Activated CD8-positive, alpha-beta T cell treated with anti-CD3 and anti-CD28 coated beads for 36 hours (primary cell): ENCODE measurements around the gene SPRY4. TPM values are rescaled to one million over a fixed set of nuclear protein-coding genes. Genes with fewer than 3 reads are reported as not detected.

ENCODE experiments used
- ATAC-seq: fragments of 200-7000 bp; cut with Tn5 transposase; one replicate; pipeline ENCODE4 v1.10.0; 2021; ENCODE audit warnings: mild to moderate bottlenecking, moderate library complexity
- CTCF ChIA-PET: fragments of 350-600 bp; sonication (Branson Sonifier 250); formaldehyde crosslinking; loops from one replicate; lab custom pipeline; 2021; ENCODE audit warnings: antibody characterized with exemption; lab: Charles Lee
- POLR2A ChIA-PET: fragments of 350-600 bp; sonication (Branson Sonifier 250); formaldehyde crosslinking; loops from one replicate; lab custom pipeline; 2021; ENCODE audit warnings: antibody characterized with exemption; lab: Charles Lee
- DNase-seq: peaks from one replicate; pipeline ENCODE4 v3.0.0-alpha.2; 2020
- H3K27ac Mint-ChIP-seq: one replicate; pipeline ENCODE4 v1.8.0; 2021; ENCODE audit warnings: mild to moderate bottlenecking, mixed read lengths
- H3K27me3 Mint-ChIP-seq: one replicate; pipeline ENCODE4 v1.8.0; 2021; ENCODE audit warnings: mixed read lengths
- H3K36me3 Mint-ChIP-seq: one replicate; pipeline ENCODE4 v1.8.0; 2021; ENCODE audit warnings: low read depth, mixed read lengths
- H3K4me1 Mint-ChIP-seq: one replicate; pipeline ENCODE4 v1.8.0; 2021; ENCODE audit warnings: low read depth, mixed read lengths
- H3K4me3 Mint-ChIP-seq: one replicate; pipeline ENCODE4 v1.8.0; 2021; ENCODE audit warnings: mild to moderate bottlenecking, moderate library complexity, mixed read lengths
- H3K9me3 Mint-ChIP-seq: one replicate; pipeline ENCODE4 v1.8.0; 2021; ENCODE audit warnings: mixed read lengths
- CTCF ChIP-seq: fragments of 200-600 bp; IDR thresholded peaks from one replicate; pipeline ENCODE4 v1.8.0; 2022; ENCODE audit warnings: antibody characterized with exemption, mild to moderate bottlenecking
- intact Hi-C: fragments of 100-400 bp; cut with micrococcal nuclease; formaldehyde crosslinking; loops from one replicate; pipeline ENCODE4 v1.10.0; 2022
- total RNA-seq, 2 experiments: library from RNA; stranded (reverse); gene quantifications; one replicate each; pipeline ENCODE4 v1.2.3, GENCODE V29; 2021

SPRY4 gene
- total RNA-seq, 2 experiments from 2014 or later: 0.90 to 1.0 TPM

- no peak for DNase-seq
- H3K27ac Mint-ChIP-seq: no peak overlapping the region
- no peaks in the 10 kb centered on the region for H3K9me3 Mint-ChIP-seq
- ChIA-PET POLR2A (interaction anchor here (0.6 kb wide), 3 partner anchors 21 to 219 kb away, joined by 3 read pairs; no protein-coding TSS in a partner anchor), CTCF (interaction anchor here (0.9 kb wide), 1 partner anchor 15 kb away, joined by 3 read pairs; no protein-coding TSS in a partner anchor)
- TF ChIP-seq CTCF: no peak
- H3K4me1 Mint-ChIP-seq: peaks cover 10% of the 10 kb centered on the region
- no peaks in the 10 kb centered on the region for H3K36me3 Mint-ChIP-seq
- intact Hi-C loops: no loop called here
- H3K4me3 Mint-ChIP-seq: no peak overlapping the region
- ATAC-seq: no peak
- H3K27me3 Mint-ChIP-seq: peaks cover 31% of the 10 kb centered on the region
Measured at GRCh38 chr5:142330026-142330425, 5.2 kb upstream of the SPRY4 start.

- no peak for ATAC-seq
- Mint-ChIP-seq H3K27ac (no peak overlapping the region), H3K9me3 (no peaks in the 10 kb centered on the region), H3K27me3 (peaks cover 48% of the 10 kb centered on the region), H3K36me3 (no peaks in the 10 kb centered on the region), H3K4me1 (peaks cover 17% of the 10 kb centered on the region), H3K4me3 (no peak overlapping the region)
- POLR2A ChIA-PET: interaction anchor here (0.8 to 1.6 kb wide), 2 partner anchors 30 kb away, joined by 3 to 8 read pairs; no protein-coding TSS in a partner anchor
- no peak for TF ChIP-seq CTCF
- intact Hi-C loops: no loop called here
- no peak for DNase-seq
- CTCF ChIA-PET: interaction anchor here (0.9 to 1.7 kb wide), 2 partner anchors 134 to 372 kb away, joined by 3 to 4 read pairs; no protein-coding TSS in a partner anchor
Measured at GRCh38 chr5:142327111-142327842, 2.5 kb upstream of the SPRY4 start.

GRCh38 chr5:142326480-142326938, 1.7 kb upstream of the SPRY4 start:
- POLR2A ChIA-PET: interaction anchor here (0.6 to 1.6 kb wide), 2 partner anchors 31 to 1344 kb away, joined by 3 to 8 read pairs; no protein-coding TSS in a partner anchor
- no peak for TF ChIP-seq CTCF
- H3K27me3 Mint-ChIP-seq: peaks cover 53% of the 10 kb centered on the region
- H3K9me3 Mint-ChIP-seq: no peaks in the 10 kb centered on the region
- CTCF ChIA-PET: interaction anchor here (1.7 kb wide), 1 partner anchor 372 kb away, joined by 4 read pairs; no protein-coding TSS in a partner anchor
- H3K4me3 Mint-ChIP-seq: peak overlapping the region; percentile 78
- intact Hi-C loops: no loop called here
- no peak for ATAC-seq
- no peaks in the 10 kb centered on the region for H3K36me3 Mint-ChIP-seq
- DNase-seq: no peak
- H3K27ac Mint-ChIP-seq: no peak overlapping the region
- peaks cover 20% of the 10 kb centered on the region for H3K4me1 Mint-ChIP-seq

- POLR2A ChIA-PET: interaction anchor here (0.6 to 1.6 kb wide), 3 partner anchors 32 to 1344 kb away, joined by 3 to 8 read pairs (median 3); no protein-coding TSS in a partner anchor
Measured at GRCh38 chr5:142325725-142326479, 1.1 kb upstream of the SPRY4 start.

More at GRCh38 chr5:142325725-142326479, 1.1 kb upstream of the SPRY4 start:
- peak overlapping the region; percentile 34 for H3K27ac Mint-ChIP-seq
- H3K27me3 Mint-ChIP-seq: peaks cover 59% of the 10 kb centered on the region
- no peaks in the 10 kb centered on the region for H3K9me3 Mint-ChIP-seq
- intact Hi-C loops: no loop called here
- no peak for TF ChIP-seq CTCF
- CTCF ChIA-PET: interaction anchor here (1.0 to 1.7 kb wide), 3 partner anchors 34 to 373 kb away, joined by 3 to 4 read pairs (median 4); no protein-coding TSS in a partner anchor
- ATAC-seq (peak; percentile 6), DNase-seq (peak; percentile 43)
- H3K4me1 Mint-ChIP-seq: peaks cover 26% of the 10 kb centered on the region
- peak overlapping the region; percentile 78 for H3K4me3 Mint-ChIP-seq
- H3K36me3 Mint-ChIP-seq: no peaks in the 10 kb centered on the region
